ENCODE data around the gene ZNF384. TPM values are rescaled to one million over a fixed set of nuclear protein-coding genes. Genes with fewer than 3 reads are reported as not detected.

ZNF384 gene
- total RNA-seq, 3 donors from 2014 or later (not counting 1 experiment from before 2014, with no cell fraction given): 95.1 to 101 (median 100) TPM

DNA sequence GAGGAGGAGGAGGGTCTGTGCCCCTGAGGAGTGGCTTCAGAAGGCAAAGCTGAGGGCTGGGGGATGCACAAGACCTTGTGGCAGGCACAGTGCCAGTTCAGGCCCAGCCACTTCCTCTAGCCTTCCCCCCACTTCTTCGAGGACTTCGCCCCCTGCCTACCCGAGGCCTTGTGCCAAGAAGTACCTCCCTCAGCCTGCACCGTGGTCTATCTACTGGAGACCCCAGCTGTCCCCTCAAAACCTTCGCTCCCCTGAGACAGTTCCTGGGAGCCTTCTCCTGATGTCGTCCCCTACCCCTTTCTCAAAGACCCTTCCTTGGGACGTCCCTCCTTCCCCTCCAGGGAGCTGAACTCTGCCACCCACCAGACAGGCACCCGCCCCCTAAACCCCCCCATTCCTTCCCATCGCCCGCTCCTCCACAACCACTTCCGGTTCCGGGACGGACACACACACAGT lies 604 bp downstream of the ZNF384 start:
- H3K4me1 Mint-ChIP-seq: peaks cover 43 to 54% of the 10 kb centered on the region in 2 donors
- Histone ChIP-seq H3K36me3 (ENCODE audit: control insufficient read depth, insufficient read depth, low read length) (no peaks in the 10 kb centered on the region), H3K27ac (ENCODE audit: low read length) (peak overlapping the region; percentile 95), H3K4me1 (ENCODE audit: control insufficient read depth, insufficient read depth, low read length) (peaks cover 22% of the 10 kb centered on the region), H3K4me3 (ENCODE audit: low read length) (peak overlapping the region; percentile 63), H3K27me3 (ENCODE audit: control insufficient read depth, insufficient read depth, low read length) (no peaks in the 10 kb centered on the region), H3K9me3 (ENCODE audit: control insufficient read depth, insufficient read depth, low read length) (no peaks in the 10 kb centered on the region)
- H3K27ac Mint-ChIP-seq: peak overlapping the region; percentile 93 to 96
- peak; percentile 5 to 10 (median 7) for ATAC-seq
- no peaks in the 10 kb centered on the region for H3K27me3 Mint-ChIP-seq (ENCODE audit: low read depth in 2 of 2)
- DNase-seq: peak; percentile 56 to 69
- H3K4me3 Mint-ChIP-seq: peak overlapping the region; percentile 92
- H3K9me3 Mint-ChIP-seq: no peaks in the 10 kb centered on the region
- WGBS (ENCODE audit: insufficient coverage): under 1% methylated on average over 8 of the region's 13 CpGs
- H3K36me3 Mint-ChIP-seq: no peaks in the 10 kb centered on the region
- intact Hi-C loops (cut with micrococcal nuclease): loop anchor here (5.0 to 10.0 kb wide), 2 partner anchors 121 to 194 kb away; partner anchors contain the start of genes MRPL51, NCAPD2 and NOP2
- TF ChIP-seq CTCF (IDR thresholded peaks at IDR 0.05): no peak

GRCh38 chr12:6685814-6686213 lies 3.4 kb downstream of the ZNF384 start:
- intact Hi-C loops (cut with micrococcal nuclease): loop anchor here (5.0 to 10.0 kb wide), 2 partner anchors 119 to 191 kb away; partner anchors contain the start of genes MRPL51, NCAPD2 and NOP2
- ATAC-seq (no peak), DNase-seq (no peak)
- no peaks in the 10 kb centered on the region for H3K27me3 Mint-ChIP-seq (ENCODE audit: low read depth in 2 of 2)
- peak overlapping the region; percentile 13 to 96 for H3K27ac Mint-ChIP-seq
- no peak for TF ChIP-seq CTCF (IDR thresholded peaks at IDR 0.05)
- peaks cover 43 to 64% of the 10 kb centered on the region in 2 donors for H3K4me1 Mint-ChIP-seq
- H3K4me3 Mint-ChIP-seq: no peak overlapping the region
- H3K27me3 ChIP-seq (ENCODE audit: control insufficient read depth, insufficient read depth, low read length): no peaks in the 10 kb centered on the region
- H3K9me3 Mint-ChIP-seq: no peaks in the 10 kb centered on the region
- H3K4me3 ChIP-seq (ENCODE audit: low read length): no peak overlapping the region
- peaks cover 5% of the 10 kb centered on the region for H3K36me3 ChIP-seq (ENCODE audit: control insufficient read depth, insufficient read depth, low read length)
- peaks cover 22% of the 10 kb centered on the region for H3K4me1 ChIP-seq (ENCODE audit: control insufficient read depth, insufficient read depth, low read length)
- no peaks in the 10 kb centered on the region for H3K36me3 Mint-ChIP-seq
- H3K27ac ChIP-seq (ENCODE audit: low read length): no peak overlapping the region
- WGBS (ENCODE audit: insufficient coverage): 51% methylated on average over 3 of the region's 3 CpGs
- no peaks in the 10 kb centered on the region for H3K9me3 ChIP-seq (ENCODE audit: control insufficient read depth, insufficient read depth, low read length)

DNA sequence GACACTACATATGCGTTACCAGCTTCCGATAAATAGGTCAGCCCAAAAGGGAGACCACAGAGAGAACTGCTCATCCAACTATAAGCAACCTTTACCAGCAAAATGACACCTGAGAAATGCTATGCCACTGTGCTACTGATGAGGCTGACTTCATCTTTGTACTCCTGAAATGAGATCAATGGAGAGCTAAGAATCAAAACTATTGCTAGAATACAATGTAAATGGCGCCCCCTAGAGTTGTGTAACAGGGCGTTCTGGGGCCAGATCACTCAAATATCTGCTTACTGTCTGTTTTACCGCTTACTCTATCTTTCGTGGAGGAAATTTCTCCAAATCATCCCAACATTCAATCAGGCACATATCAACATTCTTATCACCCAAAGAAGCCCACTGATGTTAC lies 4.6 kb downstream of the ZNF384 start:
- DNase-seq: peak in 1 of 2 donors; percentile 74
- Mint-ChIP-seq H3K27ac (peak overlapping the region; percentile 49 to 51), H3K27me3 (ENCODE audit: low read depth in 2 of 2) (no peaks in the 10 kb centered on the region), H3K9me3 (no peaks in the 10 kb centered on the region), H3K4me3 (no peak overlapping the region), H3K36me3 (no peaks in the 10 kb centered on the region), H3K4me1 (peaks cover 34 to 56% of the 10 kb centered on the region in 2 donors)
- no peak overlapping the region for H3K27ac ChIP-seq (ENCODE audit: low read length)
- H3K4me1 ChIP-seq (ENCODE audit: control insufficient read depth, insufficient read depth, low read length): peaks cover 14% of the 10 kb centered on the region
- TF ChIP-seq CTCF (IDR thresholded peaks at IDR 0.05): peak; percentile 57
- H3K4me3 ChIP-seq (ENCODE audit: low read length): no peak overlapping the region
- no peaks in the 10 kb centered on the region for H3K9me3 ChIP-seq (ENCODE audit: control insufficient read depth, insufficient read depth, low read length)
- H3K36me3 ChIP-seq (ENCODE audit: control insufficient read depth, insufficient read depth, low read length): peaks cover 12% of the 10 kb centered on the region
- H3K27me3 ChIP-seq (ENCODE audit: control insufficient read depth, insufficient read depth, low read length): no peaks in the 10 kb centered on the region
- WGBS (ENCODE audit: insufficient coverage): 68% methylated on average over 6 of the region's 6 CpGs
- intact Hi-C loops (cut with micrococcal nuclease): loop anchor here (1.0 to 10.0 kb wide), 3 partner anchors 67 to 190 kb away; partner anchors contain the start of genes MRPL51, NCAPD2 and NOP2
- ATAC-seq: no peak

DNA sequence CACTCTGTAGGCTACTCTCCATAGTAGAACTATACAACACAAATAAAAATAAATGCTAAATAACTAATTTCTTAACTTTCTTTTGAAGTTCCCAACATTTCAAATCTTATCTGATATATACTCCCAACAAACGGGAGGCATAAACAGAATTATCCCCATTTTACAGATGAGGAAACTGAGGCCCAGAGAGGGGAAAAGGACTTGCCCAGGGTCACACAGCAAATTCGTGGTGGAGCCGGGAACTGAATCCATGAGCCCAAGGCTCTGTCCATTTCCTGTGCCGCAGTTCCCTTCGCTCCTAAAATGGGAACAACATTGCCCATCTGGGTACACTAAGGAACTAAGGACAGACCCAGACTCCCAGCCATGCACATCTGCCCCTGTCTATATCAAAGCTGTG lies 12.2 kb downstream of the ZNF384 start:
- peaks cover 20% of the 10 kb centered on the region for H3K36me3 Mint-ChIP-seq

More for the DNA sequence above, 12.2 kb downstream of the ZNF384 start:
- Mint-ChIP-seq H3K4me3 (no peak overlapping the region), H3K9me3 (no peaks in the 10 kb centered on the region), H3K4me1 (peaks cover under 1 to 4% of the 10 kb centered on the region in 2 donors), H3K27ac (no peak overlapping the region), H3K27me3 (ENCODE audit: low read depth in 2 of 2) (no peaks in the 10 kb centered on the region)
- H3K27ac ChIP-seq (ENCODE audit: low read length): no peak overlapping the region
- ATAC-seq (no peak), DNase-seq (no peak)
- H3K4me3 ChIP-seq (ENCODE audit: low read length): no peak overlapping the region
- H3K4me1 ChIP-seq (ENCODE audit: control insufficient read depth, insufficient read depth, low read length): no peaks in the 10 kb centered on the region
- no peaks in the 10 kb centered on the region for H3K9me3 ChIP-seq (ENCODE audit: control insufficient read depth, insufficient read depth, low read length)
- WGBS (ENCODE audit: insufficient coverage): 94% methylated on average over 5 of the region's 5 CpGs
- no peaks in the 10 kb centered on the region for H3K27me3 ChIP-seq (ENCODE audit: control insufficient read depth, insufficient read depth, low read length)
- peaks cover 78% of the 10 kb centered on the region for H3K36me3 ChIP-seq (ENCODE audit: control insufficient read depth, insufficient read depth, low read length)
- no peak for TF ChIP-seq CTCF (IDR thresholded peaks at IDR 0.05)
- intact Hi-C loops (cut with micrococcal nuclease): no loop called here
